Esophagus muscularis mucosa (tissue), 3 donors: Measurements from ENCODE around the gene RBM14.

ENCODE experiments used
- POLR2A ChIP-seq: fragments of 450-650 bp; IDR thresholded peaks from one replicate; pipeline ENCODE4 v1.6.1; 2017; ENCODE audit warnings: antibody characterized with exemption, moderate library complexity, mild to moderate bottlenecking, low read depth
- POLR2AphosphoS5 ChIP-seq, 2 donors: sonication (generic); formaldehyde crosslinking; IDR thresholded peaks; one replicate each; pipeline ENCODE4 v1.6.1; 2017; ENCODE audit warnings: antibody characterized with exemption in 2 of 2
- TF ChIP-seq, protein P1 (sequence below), 3 experiments: fragments of 200-600 bp in 2 of 3; fragments of 450-650 bp in 1 of 3; sonication (generic) in 2 of 3; IDR thresholded peaks; one replicate each; pipeline ENCODE4 v1.5.1; 2017 to 2019; ENCODE audit warnings: antibody characterized with exemption in 3 of 3, mild to moderate bottlenecking in 2 of 3, moderate library complexity in 1 of 3

DNA sequence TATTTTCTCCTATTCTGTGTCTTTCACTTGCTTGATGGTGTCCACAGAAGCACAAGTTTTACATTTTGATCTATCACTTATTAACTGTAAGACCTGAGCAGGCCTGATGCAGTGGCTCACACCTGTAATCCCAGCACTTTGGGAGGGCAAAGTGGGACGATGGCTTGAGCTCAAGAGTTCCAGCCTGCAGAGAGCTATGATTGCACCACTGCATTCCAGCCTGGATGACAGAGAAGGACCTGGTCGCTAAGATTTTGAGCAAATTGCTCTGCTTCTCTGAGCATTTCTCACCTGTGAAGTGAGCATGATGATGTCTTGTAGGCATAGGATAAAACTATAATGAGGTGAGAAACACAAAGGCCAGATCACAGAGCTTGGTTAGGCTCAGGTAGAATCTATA lies 30.3 kb upstream of the RBM14 start:
- TF ChIP-seq, protein P1, sequence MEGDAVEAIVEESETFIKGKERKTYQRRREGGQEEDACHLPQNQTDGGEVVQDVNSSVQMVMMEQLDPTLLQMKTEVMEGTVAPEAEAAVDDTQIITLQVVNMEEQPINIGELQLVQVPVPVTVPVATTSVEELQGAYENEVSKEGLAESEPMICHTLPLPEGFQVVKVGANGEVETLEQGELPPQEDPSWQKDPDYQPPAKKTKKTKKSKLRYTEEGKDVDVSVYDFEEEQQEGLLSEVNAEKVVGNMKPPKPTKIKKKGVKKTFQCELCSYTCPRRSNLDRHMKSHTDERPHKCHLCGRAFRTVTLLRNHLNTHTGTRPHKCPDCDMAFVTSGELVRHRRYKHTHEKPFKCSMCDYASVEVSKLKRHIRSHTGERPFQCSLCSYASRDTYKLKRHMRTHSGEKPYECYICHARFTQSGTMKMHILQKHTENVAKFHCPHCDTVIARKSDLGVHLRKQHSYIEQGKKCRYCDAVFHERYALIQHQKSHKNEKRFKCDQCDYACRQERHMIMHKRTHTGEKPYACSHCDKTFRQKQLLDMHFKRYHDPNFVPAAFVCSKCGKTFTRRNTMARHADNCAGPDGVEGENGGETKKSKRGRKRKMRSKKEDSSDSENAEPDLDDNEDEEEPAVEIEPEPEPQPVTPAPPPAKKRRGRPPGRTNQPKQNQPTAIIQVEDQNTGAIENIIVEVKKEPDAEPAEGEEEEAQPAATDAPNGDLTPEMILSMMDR (IDR thresholded peaks at IDR 0.05) = no peak
- TF ChIP-seq POLR2A (no peak), POLR2AphosphoS5 (IDR thresholded peaks at IDR 0.05) (no peak)
